Natural killer cell (primary cell): ENCODE data around the gene CLEC20A. TPM values are rescaled to one million over a fixed set of nuclear protein-coding genes. Genes with fewer than 3 reads are reported as not detected.

Source experiments
- ATAC-seq, 3 donors: fragments of 150-1000 bp in 2 of 3; fragments of 200-7000 bp in 1 of 3; cut with Tn5 transposase; 1 replicate in 1 of 3; 2 replicates in 2 of 3; pipeline ENCODE4 v1.10.0; 2021; ENCODE audit warnings: mild to moderate bottlenecking in 2 of 3, moderate library complexity in 2 of 3
- DNase-seq, 2 donors: peaks; one replicate each; pipeline versions ENCODE4 v3.0.0 to v3.0.0-alpha.2; 2013 to 2021; ENCODE audit warnings: mixed read lengths in 1 of 2
- H3K27ac ChIP-seq: one replicate; pipeline ENCODE4 v1.5.1; 2013; ENCODE audit warnings: mild to moderate bottlenecking, low read length
- H3K27me3 ChIP-seq: one replicate; pipeline ENCODE4 v1.6.1; 2013; ENCODE audit warnings: low read length; ENCODE audit not compliant: control insufficient read depth, insufficient read depth
- H3K36me3 ChIP-seq: one replicate; pipeline ENCODE4 v1.6.1; 2013; ENCODE audit warnings: low read length; ENCODE audit not compliant: control insufficient read depth, insufficient read depth
- H3K4me1 ChIP-seq: one replicate; pipeline ENCODE4 v1.6.1; 2013; ENCODE audit warnings: low read length; ENCODE audit not compliant: control insufficient read depth, insufficient read depth
- H3K4me3 ChIP-seq: one replicate; pipeline ENCODE4 v1.5.1; 2013; ENCODE audit warnings: low read length
- H3K9me3 ChIP-seq: one replicate; pipeline ENCODE4 v1.6.1; 2013; ENCODE audit warnings: low read length; ENCODE audit not compliant: control insufficient read depth, insufficient read depth
- H3K27ac Mint-ChIP-seq, 2 donors: one replicate each; pipeline ENCODE4 v1.8.0; 2022; ENCODE audit warnings: mild to moderate bottlenecking in 2 of 2, mixed read lengths in 2 of 2, moderate library complexity in 1 of 2
- H3K27me3 Mint-ChIP-seq, 2 donors: one replicate each; pipeline ENCODE4 v1.8.0; 2022; ENCODE audit warnings: low read depth in 2 of 2, mixed read lengths in 2 of 2
- H3K36me3 Mint-ChIP-seq: one replicate; pipeline ENCODE4 v1.8.0; 2022; ENCODE audit warnings: mixed read lengths
- H3K4me1 Mint-ChIP-seq, 2 donors: one replicate each; pipeline ENCODE4 v1.8.0; 2022; ENCODE audit warnings: mixed read lengths in 2 of 2
- H3K4me3 Mint-ChIP-seq: one replicate; pipeline ENCODE4 v1.8.0; 2022; ENCODE audit warnings: mild to moderate bottlenecking, moderate library complexity, mixed read lengths
- H3K9me3 Mint-ChIP-seq, 2 donors: one replicate each; pipeline ENCODE4 v1.8.0; 2022; ENCODE audit warnings: mixed read lengths in 2 of 2
- CTCF ChIP-seq: fragments of 200-600 bp; IDR thresholded peaks from one replicate; pipeline ENCODE4 v1.8.0; 2022; ENCODE audit warnings: antibody characterized with exemption
- WGBS: methylation state at CpG from one replicate; pipeline ENCODE4 v1.1.7; 2013; ENCODE audit warnings: missing lambda C conversion rate; ENCODE audit not compliant: insufficient coverage; 5-methylcytosine and 5-hydroxymethylcytosine counted together
- intact Hi-C: fragments of 100-400 bp; cut with micrococcal nuclease; formaldehyde crosslinking; loops from one replicate; pipeline ENCODE4 v1.14.2; 2022
- total RNA-seq, 4 donors: library from RNA; stranded (reverse); fragments of 120-200 nt in 1 of 4; gene quantifications; one replicate each; pipeline versions ENCODE4 v1.2.3 to v1.2.4, GENCODE V29; 2013 to 2022

CLEC20A gene
- total RNA-seq, 3 donors from 2014 or later (not counting 1 experiment from before 2014, with no cell fraction given), result not detected

GRCh38 chr1:178538192-178538916 is 41.6 kb upstream of the CLEC20A start:
- WGBS, result 85% methylated on average over 9 of the region's 9 CpGs
- H3K27ac ChIP-seq, result no peak overlapping the region
- no peak overlapping the region for H3K4me3 ChIP-seq
- peaks cover 0 to 20% of the 10 kb centered on the region in 2 donors for H3K4me1 Mint-ChIP-seq
- H3K27ac Mint-ChIP-seq, result no peak overlapping the region
- H3K27me3 Mint-ChIP-seq, result peaks cover 0 to 4% of the 10 kb centered on the region in 2 donors
- no peak overlapping the region for H3K4me3 Mint-ChIP-seq
- no peaks in the 10 kb centered on the region for H3K36me3 Mint-ChIP-seq
- no peaks in the 10 kb centered on the region for H3K9me3 Mint-ChIP-seq
- H3K4me1 ChIP-seq, result peaks cover 13% of the 10 kb centered on the region
- H3K27me3 ChIP-seq, result no peaks in the 10 kb centered on the region
- no peak for TF ChIP-seq CTCF
- ATAC-seq (no peak), DNase-seq (no peak)
- no peaks in the 10 kb centered on the region for H3K36me3 ChIP-seq
- intact Hi-C loops, result no loop called here
- no peaks in the 10 kb centered on the region for H3K9me3 ChIP-seq

- Histone ChIP-seq H3K27me3 (no peaks in the 10 kb centered on the region), H3K9me3 (no peaks in the 10 kb centered on the region), H3K36me3 (no peaks in the 10 kb centered on the region), H3K4me1 (peaks cover 7% of the 10 kb centered on the region), H3K4me3 (no peak overlapping the region), H3K27ac (no peak overlapping the region)
- intact Hi-C loops, result no loop called here
- no peak overlapping the region for H3K27ac Mint-ChIP-seq
- no peak overlapping the region for H3K4me3 Mint-ChIP-seq
- ATAC-seq (no peak), DNase-seq (no peak)
- WGBS, result 95% methylated on average over 20 of the region's 20 CpGs
- H3K27me3 Mint-ChIP-seq, result peaks cover 0 to 4% of the 10 kb centered on the region in 2 donors
- TF ChIP-seq CTCF, result no peak
- peaks cover under 1 to 16% of the 10 kb centered on the region in 2 donors for H3K4me1 Mint-ChIP-seq
- no peaks in the 10 kb centered on the region for H3K36me3 Mint-ChIP-seq
- H3K9me3 Mint-ChIP-seq, result no peaks in the 10 kb centered on the region
Observed at GRCh38 chr1:178537382-178538090, 40.8 kb upstream of the CLEC20A start.

GRCh38 chr1:178536844-178537371 is 40.1 kb upstream of the CLEC20A start:
- Histone ChIP-seq H3K4me1 (peaks cover 5% of the 10 kb centered on the region), H3K4me3 (no peak overlapping the region), H3K9me3 (no peaks in the 10 kb centered on the region), H3K36me3 (no peaks in the 10 kb centered on the region), H3K27me3 (no peaks in the 10 kb centered on the region), H3K27ac (no peak overlapping the region)
- Mint-ChIP-seq H3K36me3 (no peaks in the 10 kb centered on the region), H3K9me3 (no peaks in the 10 kb centered on the region), H3K27me3 (peaks cover 0 to 7% of the 10 kb centered on the region in 2 donors), H3K4me3 (no peak overlapping the region), H3K4me1 (peaks cover 6 to 20% of the 10 kb centered on the region in 2 donors), H3K27ac (no peak overlapping the region)
- intact Hi-C loops, result no loop called here
- ATAC-seq (no peak), DNase-seq (no peak)
- WGBS, result 91% methylated on average over 7 of the region's 7 CpGs
- no peak for TF ChIP-seq CTCF
